H1 (cell line): ENCODE results near the gene NRN1L. TPM values are rescaled to one million over a fixed set of nuclear protein-coding genes. Genes with fewer than 3 reads are reported as not detected.

ENCODE experiments used
- CTCF ChIA-PET: fragments of 300-600 bp; sonication (Branson Sonifier 250); formaldehyde crosslinking; loops from one replicate; lab custom pipeline; 2021; ENCODE audit not compliant: partially characterized antibody; lab: Charles Lee
- POLR2A ChIA-PET: fragments of 300-600 bp; sonication (Branson Sonifier 250); formaldehyde crosslinking; loops from one replicate; lab custom pipeline; 2021; ENCODE audit warnings: inconsistent platforms; ENCODE audit not compliant: partially characterized antibody; lab: Charles Lee
- DNase-seq, 2 experiments: peaks; one replicate each; pipeline versions ENCODE4 v3.0.0 to v3.0.0-alpha.2; 2010 to 2022; ENCODE audit warnings: low spot score in 2 of 2, low read depth in 1 of 2, mixed read lengths in 1 of 2
- FAIRE-seq: peaks from 2 replicates; lab custom pipeline; 2011; peaks lifted over from hg19 to GRCh38; lab: Jason Lieb, UNC
- H2AFZ ChIP-seq: 2 replicates; pipeline ENCODE4 v1.8.1; 2012; ENCODE audit warnings: low read length, inconsistent platforms
- H2AK5ac ChIP-seq: 2 replicates; pipeline ENCODE4 v1.6.1; 2013; ENCODE audit warnings: low read depth, low read length
- H2BK120ac ChIP-seq: replicated peaks from 2 replicates; pipeline ENCODE3; 2013; ENCODE audit warnings: low read depth, low read length, inconsistent platforms
- H2BK12ac ChIP-seq: 2 replicates; pipeline ENCODE4 v1.6.1; 2013; ENCODE audit warnings: low read depth, low read length
- H2BK15ac ChIP-seq: 2 replicates; pipeline ENCODE4 v1.6.1; 2013; ENCODE audit warnings: low read length
- H2BK20ac ChIP-seq: 2 replicates; pipeline ENCODE4 v1.6.1; 2013; ENCODE audit warnings: low read length
- H2BK5ac ChIP-seq: 2 replicates; pipeline ENCODE4 v1.6.1; 2013; ENCODE audit warnings: low read depth, low read length
- H3K14ac ChIP-seq: 2 replicates; pipeline ENCODE4 v1.6.1; 2013; ENCODE audit warnings: inconsistent platforms; ENCODE audit not compliant: insufficient read length
- H3K18ac ChIP-seq: 2 replicates; pipeline ENCODE4 v1.6.1; 2013; ENCODE audit warnings: low read length; ENCODE audit errors: extremely low read depth
- H3K23ac ChIP-seq: 2 replicates; pipeline ENCODE4 v1.6.1; 2013; ENCODE audit warnings: inconsistent platforms; ENCODE audit not compliant: insufficient read length
- H3K23me2 ChIP-seq: 2 replicates; pipeline ENCODE4 v1.6.1; 2013; ENCODE audit warnings: low read depth, low read length
- H3K27ac ChIP-seq: 2 replicates; pipeline ENCODE4 v1.6.1; 2011; ENCODE audit warnings: low read depth, low read length, inconsistent platforms
- H3K27me3 ChIP-seq, 4 experiments: replicated peaks in 1 of 4; 1 replicate in 1 of 4; 2 replicates in 3 of 4; pipeline versions ENCODE4 v1.6.1 to v1.8.1; 2011 to 2013; ENCODE audit warnings: low read length in 3 of 4, mild to moderate bottlenecking in 3 of 4, inconsistent platforms in 2 of 4, mixed read lengths in 2 of 4, moderate library complexity in 1 of 4; ENCODE audit not compliant: control insufficient read depth in 3 of 4, insufficient read depth in 3 of 4; ENCODE audit errors: extremely low read depth in 1 of 4
- H3K36me3 ChIP-seq, 4 experiments: 2 replicates each; pipeline versions ENCODE4 v1.6.1 to v1.8.1; 2011 to 2013; ENCODE audit warnings: mild to moderate bottlenecking in 4 of 4, low read length in 3 of 4, moderate library complexity in 2 of 4, control low read depth in 1 of 4, inconsistent platforms in 1 of 4; ENCODE audit not compliant: insufficient read depth in 4 of 4, control insufficient read depth in 2 of 4
- H3K4ac ChIP-seq: replicated peaks from 2 replicates; pipeline ENCODE3; 2013; ENCODE audit warnings: low read length, low read depth, mixed read lengths, inconsistent platforms; ENCODE audit not compliant: insufficient read length
- H3K4me1 ChIP-seq, 4 experiments: replicated peaks in 1 of 4; 1 replicate in 1 of 4; 2 replicates in 3 of 4; pipeline versions ENCODE4 v1.6.1 to v1.8.1; 2011 to 2013; ENCODE audit warnings: low read length in 3 of 4, inconsistent platforms in 2 of 4, mixed read lengths in 1 of 4; ENCODE audit not compliant: insufficient read depth in 4 of 4, control insufficient read depth in 3 of 4
- H3K4me2 ChIP-seq, 2 experiments: 2 replicates each; pipeline versions ENCODE4 v1.6.1 to v1.8.1; 2011 to 2013; ENCODE audit warnings: low read depth in 2 of 2, low read length in 2 of 2, control low read depth in 1 of 2, inconsistent platforms in 1 of 2, mild to moderate bottlenecking in 1 of 2; ENCODE audit not compliant: insufficient read depth in 1 of 2
- H3K4me3 ChIP-seq, 4 experiments: fragments of 200-600, 300-600 bp in 1 of 4; sonication (generic), shearing (Covaris generic), sonication (Bioruptor Twin) in 1 of 4; 2 replicates each; pipeline versions ENCODE4 v1.5.1 to v1.8.1; 2011 to 2016; ENCODE audit warnings: low read length in 4 of 4, low read depth in 3 of 4, control low read depth in 2 of 4, inconsistent platforms in 2 of 4, mild to moderate bottlenecking in 2 of 4, mixed read lengths in 1 of 4, moderate library complexity in 1 of 4; ENCODE audit not compliant: insufficient read depth in 2 of 4; ENCODE audit errors: extremely low read depth in 1 of 4
- H3K56ac ChIP-seq: replicated peaks from 2 replicates; pipeline ENCODE3; 2013; ENCODE audit warnings: low read depth, mild to moderate bottlenecking, mixed read lengths, low read length, inconsistent platforms; ENCODE audit not compliant: insufficient read length
- H3K79me1 ChIP-seq: 2 replicates; pipeline ENCODE4 v1.6.1; 2013; ENCODE audit warnings: low read depth, low read length, control low read depth
- H3K79me2 ChIP-seq, 2 experiments: 2 replicates each; pipeline versions ENCODE4 v1.6.1 to v1.8.1; 2012 to 2013; ENCODE audit warnings: low read length in 2 of 2, mild to moderate bottlenecking in 2 of 2, inconsistent platforms in 1 of 2; ENCODE audit not compliant: insufficient read depth in 2 of 2, control insufficient read depth in 1 of 2
- H3K9ac ChIP-seq, 4 experiments: replicated peaks in 1 of 4; 1 replicate in 1 of 4; 2 replicates in 3 of 4; pipeline versions ENCODE4 v1.6.1 to v1.8.1; 2011 to 2013; ENCODE audit warnings: low read depth in 3 of 4, low read length in 3 of 4, control low read depth in 2 of 4, mild to moderate bottlenecking in 2 of 4, moderate library complexity in 2 of 4, inconsistent platforms in 1 of 4; ENCODE audit errors: extremely low read depth in 1 of 4
- H3K9me3 ChIP-seq, 2 experiments: 2 replicates each; pipeline versions ENCODE4 v1.6.1 to v1.8.1; 2012 to 2013; ENCODE audit warnings: mild to moderate bottlenecking in 2 of 2, moderate library complexity in 2 of 2, control low read depth in 1 of 2, inconsistent platforms in 1 of 2, low read depth in 1 of 2, low read length in 1 of 2, mixed read lengths in 1 of 2; ENCODE audit not compliant: insufficient read depth in 2 of 2
- H4K20me1 ChIP-seq, 2 experiments: replicated peaks in 1 of 2; 2 replicates each; pipeline versions ENCODE3 to v1.8.1; 2011 to 2013; ENCODE audit warnings: inconsistent platforms in 2 of 2, low read length in 2 of 2, mild to moderate bottlenecking in 1 of 2; ENCODE audit not compliant: insufficient read depth in 2 of 2, control insufficient read depth in 1 of 2
- H4K5ac ChIP-seq: 2 replicates; pipeline ENCODE4 v1.6.1; 2013; ENCODE audit warnings: low read length, low read depth, mixed read lengths, inconsistent platforms; ENCODE audit not compliant: insufficient read length
- H4K8ac ChIP-seq: 2 replicates; pipeline ENCODE4 v1.8.0; 2013; ENCODE audit warnings: mild to moderate bottlenecking, moderate library complexity, low read length, inconsistent platforms; ENCODE audit not compliant: insufficient read depth; ENCODE audit errors: extremely low read depth
- H4K91ac ChIP-seq: replicated peaks from 2 replicates; pipeline ENCODE3; 2013; ENCODE audit warnings: low read length, mixed read lengths, inconsistent platforms; ENCODE audit not compliant: insufficient read length
- GABPA ChIP-seq: IDR thresholded peaks from 2 replicates; pipeline ENCODE4 v1.6.1; 2011; ENCODE audit warnings: mild to moderate bottlenecking, low read length, moderate library complexity, borderline replicate concordance; ENCODE audit not compliant: insufficient read depth
- SRF ChIP-seq: IDR thresholded peaks from 2 replicates; pipeline ENCODE4 v1.6.1; 2011; ENCODE audit warnings: mild to moderate bottlenecking, low read depth, low read length, moderate library complexity
- USF2 ChIP-seq: IDR thresholded peaks from 2 replicates; pipeline ENCODE4 v1.6.1; 2011; ENCODE audit warnings: low read length, improper control_type of control experiment
- WGBS, 2 experiments: shearing (Covaris generic) in 1 of 2; methylation state at CpG; one replicate each; pipeline versions ENCODE4 v1.1.6 to v1.1.7; 2013 to 2015; ENCODE audit warnings: low lambda C conversion rate in 2 of 2, mixed read lengths in 2 of 2, inconsistent platforms in 1 of 2, low coverage in 1 of 2, missing lambda C conversion rate in 1 of 2; ENCODE audit not compliant: insufficient replicate concordance in 2 of 2, insufficient coverage in 1 of 2, insufficient read length in 1 of 2; ENCODE audit errors: extremely low coverage in 1 of 2, missing lambda C conversion rate in 1 of 2; 5-methylcytosine and 5-hydroxymethylcytosine counted together
- polyA plus RNA-seq, 7 experiments: library from polyadenylated mRNA; depleted of rRNA in 3 of 7; stranded (reverse) in 5 of 7; unstranded in 2 of 7; fragments of >200 nt in 5 of 7; fragments of 200-250 nt in 2 of 7; gene quantifications; 1 replicate in 5 of 7; 2 replicates in 1 of 7; 4 replicates in 1 of 7; pipeline versions ENCODE4 v1.2.1 to v1.2.3, GENCODE V29; 2011 to 2013; ENCODE audit warnings: missing spikeins in 2 of 7, mixed read lengths in 2 of 7
- total RNA-seq: library from RNA; stranded (reverse); fragmentation: NEBNext Ultra II Directional; extraction: Animal tissue kit (Norgen Biotek cat#: 25700); gene quantifications from 2 replicates; pipeline ENCODE4 v1.2.1, GENCODE V29; 2021

The NRN1L gene
- total and polyA plus RNA-seq, 2 of the 8 experiments (the other 6 are each of a cell fraction or from before 2014, with no cell fraction given), result 4.1 to 35.2 TPM

- no peak overlapping the region for H2AK5ac ChIP-seq
- no peak overlapping the region for H3K56ac ChIP-seq
- H2BK12ac ChIP-seq, result no peak overlapping the region
- 0 out of 2 replicates have a peak, but pooled peaks cover 2% of the 10 kb centered on the region for H3K23me2 ChIP-seq
- ChIA-PET POLR2A (interaction anchor here (0.6 to 6.3 kb wide), 13 partner anchors 9 to 525 kb away, joined by 3 to 45 read pairs (median 4); partner anchors contain the start of genes CTRL, EDC4, LCAT and PSKH1), CTCF (interaction anchor here (0.7 to 21.8 kb wide), 47 partner anchors 8 to 357 kb away, joined by 3 to 623 read pairs (median 5); partner anchors contain the start of genes CENPT, CTRL, DDX28 and DPEP2NB)
- H3K14ac ChIP-seq, result no peak overlapping the region
- H3K27ac ChIP-seq, result no peak overlapping the region
- no peak overlapping the region for H4K8ac ChIP-seq
- no peak overlapping the region for H3K4me2 ChIP-seq
- FAIRE-seq (no peak), DNase-seq (no peak)
- H2BK15ac ChIP-seq, result no peak overlapping the region
- no peak overlapping the region for H4K5ac ChIP-seq
- no peak overlapping the region for H2BK20ac ChIP-seq
- WGBS, 2 experiments, result 69% methylated on average over 4 of the region's 6 CpGs; no CpG with 5 or more reads in 1 of the 2 experiments
- H2BK120ac ChIP-seq, result no peak overlapping the region
- H3K9ac ChIP-seq, result no peak overlapping the region
- H3K4me3 ChIP-seq, result no peak overlapping the region
- no peaks in the 10 kb centered on the region for H3K79me1 ChIP-seq
- no peaks in the 10 kb centered on the region for H3K79me2 ChIP-seq
- H3K18ac ChIP-seq, result no peak overlapping the region
- H2AFZ ChIP-seq, result no peak overlapping the region
- no peaks in the 10 kb centered on the region for H3K9me3 ChIP-seq
- H3K23ac ChIP-seq, result no peak overlapping the region
- H4K20me1 ChIP-seq, result peaks cover 11 to 17% of the 10 kb centered on the region in 2 experiments
- H3K27me3 ChIP-seq, result no peaks in the 10 kb centered on the region
- TF ChIP-seq GABPA (no peak; the same call in 1 of the 2 replicates), USF2 (0 out of 2 replicates have a peak, but pooled peaks have one; percentile 2), SRF (no peak)
- H2BK5ac ChIP-seq, result no peak overlapping the region; the same call in 1 of the 2 replicates
- H3K36me3 ChIP-seq, result peaks cover 30 to 46% (median 37%) of the 10 kb centered on the region in 4 experiments
- H4K91ac ChIP-seq, result no peak overlapping the region
- H3K4me1 ChIP-seq, result peaks cover 5 to 15% (median 11%) of the 10 kb centered on the region in 4 experiments
- H3K4ac ChIP-seq, result no peak overlapping the region
Observed at GRCh38 chr16:67883146-67883871, 1.4 kb upstream of the NRN1L start.
